HG03565 (cell line): ENCODE results near the gene OMP.
"Not testable (repeated sequence)": the region's sequence is repeated elsewhere in the genome, so short reads cannot be mapped to it uniquely, and the experiment has no call there.

ENCODE experiments used
- ATAC-seq: cut with Tn5 transposase; IDR thresholded peaks from one replicate; pipeline ENCODE4 v1.9.1; 2021; ENCODE audit warnings: mild to moderate bottlenecking, moderate library complexity; ENCODE audit not compliant: unreplicated experiment

The OMP gene

GRCh38 chr11:77102246-77103210 is at the start of gene OMP:
OMP (plus strand) TSS chr11:77102840; CDS start chr11:77102840, 0 bp downstream.
- ATAC-seq, result no peak

GRCh38 chr11:77053217-77054015 is 49.2 kb upstream of the OMP start:
- no peak for ATAC-seq

DNA sequence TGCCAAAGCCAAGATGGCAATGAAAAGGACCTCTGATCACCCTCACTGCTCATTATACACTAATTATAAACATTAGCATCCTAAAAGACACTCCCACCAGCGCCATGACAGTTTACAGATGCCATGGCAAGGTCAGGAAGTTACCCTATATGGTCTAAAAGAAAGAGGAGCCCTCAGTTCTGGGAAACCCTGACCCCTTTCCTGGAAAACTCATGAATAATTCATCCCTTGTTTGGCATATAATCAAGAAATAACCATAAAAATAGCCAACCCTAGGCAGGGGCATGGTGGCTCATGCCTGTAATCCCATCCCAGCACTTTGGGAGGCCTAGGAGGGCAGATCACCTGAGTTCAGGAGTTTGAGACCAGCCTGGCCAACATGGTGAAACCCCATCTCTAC is 48.6 kb upstream of the OMP start:
- no peak for ATAC-seq

DNA sequence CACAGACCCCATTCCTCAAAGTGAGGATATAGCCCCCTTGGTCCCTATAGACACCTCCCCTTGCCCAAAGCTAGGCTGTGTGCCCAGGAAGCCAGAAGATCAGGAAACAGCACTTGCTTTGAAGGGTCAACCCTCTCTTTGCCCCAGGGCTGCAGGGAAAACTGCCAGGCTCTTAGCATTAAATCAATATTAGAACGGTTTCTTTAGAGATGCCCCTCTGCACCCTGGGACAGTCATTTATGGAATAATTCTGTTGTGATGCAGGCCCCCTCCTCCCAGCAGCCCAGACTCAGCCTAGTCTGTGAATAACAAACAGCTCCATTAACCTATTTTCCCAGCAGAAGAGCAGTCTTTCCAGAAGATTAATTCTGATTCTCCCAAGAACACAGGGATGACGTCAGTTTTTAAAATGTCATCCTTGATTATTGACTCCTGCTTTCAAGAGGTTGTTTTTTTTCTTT is 47.5 kb upstream of the OMP start:
- ATAC-seq, result no peak

DNA sequence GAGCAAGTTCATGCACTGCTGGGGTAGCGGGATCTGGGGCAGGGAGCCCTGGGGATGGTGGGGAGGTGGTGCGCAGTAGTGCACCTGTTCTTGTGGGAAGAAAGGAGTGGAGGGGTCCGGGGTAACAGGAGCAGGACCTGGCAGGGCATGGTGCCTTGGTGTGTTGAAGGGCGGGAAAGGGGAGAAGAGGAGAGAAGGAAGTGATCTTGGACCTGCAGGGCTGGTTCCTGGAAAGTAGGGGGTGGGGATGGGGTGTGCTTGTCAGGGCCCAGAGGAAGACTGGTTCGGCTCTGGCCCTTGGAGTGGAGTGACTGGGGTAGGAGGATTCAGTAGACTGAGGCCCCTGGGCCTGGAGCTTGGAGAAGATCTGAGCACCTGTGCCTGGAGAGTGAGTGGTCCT is 46.7 kb upstream of the OMP start:
- ATAC-seq, result no peak

- no peak for ATAC-seq
Measured at GRCh38 chr11:77056814-77057402, 45.7 kb upstream of the OMP start.

GRCh38 chr11:77057938-77058474 is 44.6 kb upstream of the OMP start:
- ATAC-seq, result no peak

- ATAC-seq, result no peak
Measured at GRCh38 chr11:77058900-77059299, 43.7 kb upstream of the OMP start.

DNA sequence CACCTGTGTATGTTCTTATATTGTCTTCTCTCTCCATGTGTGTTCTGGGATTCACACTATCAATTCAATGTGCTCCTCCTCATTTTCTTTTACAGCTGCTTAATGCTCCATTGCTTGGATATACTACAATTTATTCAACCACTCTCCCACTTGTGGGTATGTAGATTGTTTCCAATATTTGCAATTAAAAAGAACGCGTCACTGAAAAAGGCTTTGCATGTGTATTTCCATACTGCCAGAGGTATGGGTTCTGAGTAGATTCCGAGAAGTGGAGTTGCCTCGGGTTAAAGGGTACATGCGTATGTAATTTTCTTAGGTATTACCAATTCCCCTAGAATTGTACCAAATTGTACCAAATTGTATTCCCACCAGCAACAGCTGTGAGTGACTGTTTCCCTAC is 42.8 kb upstream of the OMP start:
- ATAC-seq, result no peak

GRCh38 chr11:77060234-77060633 is 42.4 kb upstream of the OMP start:
- no peak for ATAC-seq

- ATAC-seq, result not testable (repeated sequence)
Measured at GRCh38 chr11:77061258-77061657, 41.4 kb upstream of the OMP start.

DNA sequence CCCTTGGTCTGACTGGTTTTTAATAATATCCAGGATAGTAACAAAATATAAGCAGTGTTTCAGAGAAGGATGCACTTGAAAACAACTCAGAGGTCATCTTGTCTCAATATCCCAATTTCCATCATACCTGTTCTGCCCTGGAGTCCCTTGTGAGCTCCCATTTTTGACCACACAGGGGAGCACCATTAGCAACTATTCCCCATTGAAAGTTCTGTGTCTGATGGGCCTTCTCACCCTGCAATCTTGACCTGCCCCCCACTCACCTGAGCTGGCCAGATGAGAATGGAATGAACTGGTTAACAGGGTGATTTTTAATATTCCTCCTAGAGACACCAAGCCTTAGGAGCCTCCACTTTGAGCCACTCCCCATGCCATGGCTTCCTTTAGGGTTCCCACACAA is 39.7 kb upstream of the OMP start:
- ATAC-seq, result no peak

DNA sequence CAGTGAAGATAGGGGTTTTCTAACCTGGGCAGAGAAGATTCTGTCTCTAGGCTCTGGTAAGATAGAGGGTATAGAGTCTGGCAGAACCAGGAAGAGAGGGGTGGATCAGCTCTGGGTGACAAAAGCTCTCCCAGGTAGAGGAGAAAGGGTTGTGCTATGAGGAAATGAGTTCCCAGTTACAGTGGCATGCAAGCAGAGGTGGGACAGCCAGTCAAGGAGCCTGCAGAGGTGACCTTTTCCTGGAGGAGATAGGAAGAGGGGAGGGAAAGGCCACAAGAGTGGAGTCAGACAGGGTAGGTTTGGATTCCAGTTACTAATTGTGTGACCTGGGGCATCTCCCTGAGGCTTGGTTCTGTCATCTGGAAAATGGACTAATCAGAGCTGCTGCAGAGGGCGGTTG is 39.2 kb upstream of the OMP start:
- no peak for ATAC-seq

GRCh38 chr11:77063861-77064260 is 38.8 kb upstream of the OMP start:
- ATAC-seq, result no peak

DNA sequence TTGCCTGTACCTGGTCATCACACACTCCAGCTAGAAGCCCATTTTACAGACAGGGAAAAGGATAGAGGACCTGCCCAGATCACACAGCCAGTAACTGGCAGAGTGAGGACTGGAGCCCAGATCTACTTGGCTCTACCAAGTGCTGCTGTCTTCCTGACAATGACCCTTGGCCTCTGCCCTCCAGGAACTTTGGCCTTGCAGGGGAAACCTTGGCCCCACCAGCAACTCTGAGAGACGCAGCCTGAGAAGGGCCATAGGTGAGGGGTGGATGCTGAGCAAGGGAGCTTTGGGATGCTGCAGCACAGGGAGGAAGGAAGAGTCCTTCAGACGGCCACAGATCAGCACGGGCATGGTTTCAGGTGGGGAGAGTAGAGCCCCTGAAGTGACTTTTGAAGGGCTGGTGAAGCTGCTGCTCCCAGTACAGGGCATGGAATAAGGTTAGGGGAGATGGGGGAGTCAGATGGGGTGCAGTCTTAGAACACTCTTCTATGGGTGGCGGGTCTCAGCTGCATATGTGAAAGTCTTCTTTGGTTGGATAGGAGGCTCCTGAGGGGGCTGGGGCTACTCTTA is 37.9 kb upstream of the OMP start:
- ATAC-seq, result no peak

- ATAC-seq, result no peak
Measured at GRCh38 chr11:77065878-77066228, 36.8 kb upstream of the OMP start.

GRCh38 chr11:77066229-77067042 is 36.2 kb upstream of the OMP start, which contains the start of gene CAPN5:
CAPN5 (plus strand) TSS chr11:77066971; CDS start chr11:77084887, 17,916 bp downstream.
- ATAC-seq, result peak; percentile 78

DNA sequence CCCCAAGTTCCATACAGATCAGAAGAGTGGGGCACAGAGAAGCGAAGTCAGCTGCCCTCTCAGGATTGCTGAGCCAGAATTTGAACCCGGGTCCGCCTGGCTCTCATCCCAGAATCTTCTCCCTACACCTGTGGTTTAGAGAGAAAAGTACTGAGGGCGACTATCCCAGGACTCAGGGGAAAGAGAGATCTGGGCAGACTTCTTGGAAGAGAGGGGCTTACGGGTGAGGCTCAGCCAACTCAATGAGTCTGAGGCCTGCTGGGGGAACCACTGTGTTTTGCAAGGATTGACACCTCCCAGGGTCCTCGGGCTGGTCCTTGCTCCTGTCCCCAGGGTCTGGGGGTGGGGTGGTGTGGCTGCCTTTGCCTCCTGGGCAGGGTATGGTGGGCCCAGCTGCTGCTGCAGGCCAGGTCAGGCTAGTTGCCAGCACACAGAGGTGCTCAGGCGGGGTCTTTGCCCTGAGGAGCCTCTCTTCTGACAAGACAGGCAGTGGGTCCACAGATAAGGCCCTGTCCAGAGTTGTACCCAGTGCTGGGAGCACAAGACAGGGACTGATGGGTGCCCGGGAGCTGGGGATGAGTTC is 34.7 kb upstream of the OMP start:
- ATAC-seq, result no peak
